Right kidney (tissue), 1 donor: ENCODE data around the gene CD82.
"Not testable (repeated sequence)": the region's sequence is repeated elsewhere in the genome, so short reads cannot be mapped to it uniquely, and the experiment has no call there.

Experiments
- DNase-seq: peaks from one replicate; pipeline ENCODE4 v3.0.0-alpha.2; 2016

The CD82 gene

GRCh38 chr11:44559940-44560300, 5.5 kb upstream of the CD82 start:
- not testable (repeated sequence) for DNase-seq

GRCh38 chr11:44561275-44561805, 4.1 kb upstream of the CD82 start:
- DNase-seq = no peak

DNA sequence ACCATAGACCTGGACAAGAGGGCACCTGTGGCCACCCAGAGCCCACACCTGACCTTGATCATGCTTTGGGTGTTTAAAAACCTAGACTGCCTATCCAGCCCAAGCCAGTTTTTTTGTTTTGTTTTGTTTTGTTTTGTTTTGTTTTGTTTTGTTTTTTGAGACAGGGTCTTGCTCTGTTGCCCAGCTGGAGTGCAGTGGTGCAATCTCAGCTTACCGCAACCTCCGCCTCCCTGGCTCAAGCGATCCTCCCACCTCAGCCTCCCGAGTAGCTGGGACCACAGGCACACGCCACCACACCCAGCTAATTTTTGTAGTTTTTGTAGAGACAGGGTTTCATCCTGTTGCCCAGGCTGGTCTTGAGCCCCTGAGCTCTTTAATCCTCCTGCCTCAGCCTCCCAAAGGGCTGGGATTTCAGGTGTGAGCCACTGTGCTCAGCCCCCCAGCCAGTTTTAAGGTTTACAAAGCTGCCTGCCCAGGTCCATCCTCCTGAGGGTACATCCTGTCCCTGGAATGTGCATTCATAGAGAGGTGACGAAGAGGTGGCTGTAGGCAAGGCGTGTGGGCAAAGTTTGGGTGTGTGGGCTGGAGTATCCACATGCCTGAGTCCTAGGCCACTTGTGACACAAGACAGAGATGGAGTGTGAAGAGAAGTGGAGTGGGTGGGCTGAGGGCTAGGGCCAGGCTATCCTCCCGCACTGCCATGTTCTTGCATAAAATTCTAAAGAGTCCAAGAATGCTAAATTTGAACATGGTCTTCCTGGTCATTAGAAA, 3.3 kb upstream of the CD82 start:
- no peak for DNase-seq

DNA sequence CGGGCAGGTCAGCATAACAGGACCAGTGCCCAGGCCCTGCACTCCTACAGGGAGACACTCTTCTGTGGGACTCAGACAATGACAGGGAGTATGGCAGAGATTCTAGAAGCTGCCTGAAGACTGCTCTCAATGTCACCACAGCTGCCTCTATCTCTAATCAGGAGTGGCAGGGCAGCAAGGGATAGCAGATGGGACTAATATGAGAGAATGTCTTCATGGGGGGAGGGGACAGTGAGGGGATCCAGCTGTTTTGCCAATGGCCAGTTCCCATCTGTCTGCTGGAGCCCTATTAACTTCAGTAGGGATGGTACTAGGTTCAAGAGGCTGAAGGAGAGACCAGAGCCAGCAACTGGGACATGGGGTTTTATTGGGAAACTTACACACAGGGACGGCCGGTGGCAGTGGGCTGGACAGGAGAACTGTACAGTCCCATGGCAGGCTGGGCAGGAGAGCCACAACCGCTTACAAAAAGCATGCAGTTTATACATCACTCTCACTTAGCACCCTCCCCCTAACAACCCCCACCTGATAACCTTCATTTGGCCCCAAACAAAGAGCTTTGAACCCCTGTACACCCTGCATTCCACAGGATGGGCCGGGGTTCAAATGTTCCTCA, 2.5 kb upstream of the CD82 start:
- DNase-seq = no peak

- no peak for DNase-seq
These were observed 1.8 kb upstream of the CD82 start for GRCh38 chr11:44563711-44564110.

GRCh38 chr11:44564166-44564565, 1.3 kb upstream of the CD82 start:
- no peak for DNase-seq

- peak; percentile 88 for DNase-seq
These were observed 723 bp upstream of the CD82 start for GRCh38 chr11:44564670-44565210.

DNA sequence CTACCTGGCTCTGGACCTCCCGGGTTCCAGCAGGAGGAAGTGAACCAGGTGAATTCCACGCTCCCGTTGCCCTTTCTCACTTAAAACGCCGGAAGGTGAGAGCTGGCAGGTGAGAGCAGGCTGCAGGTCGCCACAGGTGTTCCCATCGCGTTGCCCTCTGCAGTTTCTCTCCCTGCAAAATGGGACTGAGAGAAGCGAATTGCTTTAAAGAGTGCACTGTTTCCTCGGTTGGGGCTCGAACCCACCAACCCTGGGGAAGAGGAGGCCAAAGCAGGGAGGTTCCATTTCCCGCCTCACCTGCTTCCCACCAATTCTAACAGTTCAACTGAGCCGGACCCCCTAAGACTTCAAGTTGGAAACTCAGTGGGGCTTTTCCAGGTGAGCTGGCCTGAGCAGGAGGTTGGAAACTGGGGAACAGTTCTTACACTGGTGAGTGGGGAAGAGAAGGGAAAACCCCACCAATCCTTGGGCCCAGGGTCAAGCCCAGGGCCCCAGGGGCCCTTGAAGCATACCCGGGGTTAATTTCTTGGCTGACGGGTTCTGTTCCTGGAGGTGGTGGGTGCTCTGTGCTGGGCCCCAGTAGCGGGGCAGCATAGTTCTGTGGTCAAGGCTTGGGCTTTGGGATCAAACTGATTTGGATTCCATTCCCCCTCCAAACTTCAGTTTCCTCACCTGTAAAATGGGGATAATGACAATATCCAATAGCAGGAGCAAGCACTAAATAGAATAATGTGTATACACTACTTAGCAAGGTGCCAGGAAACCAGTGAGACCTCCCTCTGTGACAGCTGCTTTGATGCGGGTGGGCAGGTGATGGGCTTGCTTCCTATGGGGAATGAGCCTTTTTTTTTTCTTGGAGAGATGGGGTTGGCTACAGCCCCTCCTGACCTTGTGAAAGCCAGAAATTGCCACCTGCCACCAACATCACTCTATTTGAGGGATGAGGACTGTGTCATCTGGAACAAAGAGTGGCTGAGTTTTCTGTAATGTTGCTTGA, 788 bp downstream of the CD82 start:
- no peak for DNase-seq

- no peak for DNase-seq
These were observed 1.8 kb downstream of the CD82 start for GRCh38 chr11:44566952-44567875.

- DNase-seq = no peak
These were observed 2.4 kb downstream of the CD82 start for GRCh38 chr11:44567876-44568256.

- DNase-seq = no peak
These were observed 2.8 kb downstream of the CD82 start for GRCh38 chr11:44568331-44568657.

DNA sequence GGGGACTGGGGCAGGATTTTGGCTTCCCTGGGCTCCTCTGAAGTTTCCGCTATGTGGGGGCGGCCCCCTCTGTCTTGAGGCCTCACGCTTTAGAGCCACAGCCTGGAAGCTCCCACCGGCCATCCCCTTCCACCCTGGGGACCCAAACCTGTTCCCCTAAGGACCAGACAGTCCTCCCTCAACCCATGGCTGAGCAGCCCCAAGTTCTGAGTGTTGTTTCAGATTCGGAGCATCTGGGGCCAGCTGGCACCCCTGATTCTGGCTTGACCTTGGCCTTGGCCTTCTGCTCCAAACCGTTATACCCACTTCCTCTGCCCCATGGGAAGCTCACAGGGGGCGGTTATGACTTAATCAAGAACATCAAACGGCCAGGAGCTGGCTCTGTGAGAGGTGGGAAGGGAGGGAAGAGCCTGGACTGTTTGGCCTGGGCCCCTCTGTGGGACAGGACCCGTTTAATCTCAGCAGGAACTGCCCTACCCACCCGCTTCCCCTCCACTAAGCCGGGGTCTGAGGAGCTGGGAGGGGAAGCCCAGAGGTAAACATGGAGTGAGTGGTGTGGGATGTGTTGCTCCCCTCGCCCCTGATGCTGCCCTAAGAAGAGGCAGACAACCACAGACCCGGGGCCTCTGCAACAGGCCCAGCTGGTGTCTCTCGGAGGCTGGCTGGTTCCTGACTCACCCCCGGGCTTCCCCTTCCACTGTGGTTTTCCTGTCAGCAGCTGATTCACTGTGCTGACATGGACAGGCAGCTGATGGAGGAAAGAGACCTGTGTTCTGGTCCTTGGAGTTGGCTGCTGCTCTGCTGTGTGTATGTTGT, 3.4 kb downstream of the CD82 start:
- no peak for DNase-seq

DNA sequence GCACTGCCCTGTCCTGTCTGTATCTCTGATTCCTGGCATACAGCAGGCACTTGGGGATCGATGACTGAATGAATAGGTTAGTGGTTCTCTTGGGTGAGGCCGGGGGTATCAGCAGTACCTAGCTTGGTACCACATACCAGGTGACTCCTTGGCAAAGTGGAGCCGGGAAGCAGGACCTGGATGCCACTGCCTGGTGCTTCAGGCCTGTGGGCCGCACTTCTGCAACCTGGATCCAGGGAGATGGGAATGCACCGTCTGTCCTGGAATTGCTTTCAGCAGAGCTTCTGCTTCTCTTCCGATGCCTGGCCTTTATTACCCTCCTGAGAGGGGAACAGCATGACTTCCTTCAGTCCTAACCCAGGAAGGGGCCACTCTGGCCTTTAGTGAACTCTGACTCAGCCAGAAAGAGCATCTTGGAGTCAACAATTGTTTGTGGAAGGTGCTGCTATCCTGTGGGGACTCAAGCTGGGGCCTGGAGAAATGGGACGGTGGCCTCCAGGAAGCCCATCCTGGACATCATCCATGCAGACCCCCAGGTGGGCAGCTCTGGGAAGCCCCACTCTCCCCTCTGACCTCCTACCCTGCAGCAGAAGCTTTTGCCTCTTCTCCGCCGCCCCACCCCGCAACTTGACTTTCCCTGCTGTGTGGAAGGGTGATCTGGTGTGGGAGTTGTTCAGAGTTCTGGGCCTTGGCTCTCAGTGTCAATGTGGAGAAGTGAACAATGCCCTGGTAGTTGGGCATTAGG, 5.1 kb downstream of the CD82 start:
- no peak for DNase-seq

- DNase-seq = no peak
These were observed 6.4 kb downstream of the CD82 start for GRCh38 chr11:44571871-44572270.

DNA sequence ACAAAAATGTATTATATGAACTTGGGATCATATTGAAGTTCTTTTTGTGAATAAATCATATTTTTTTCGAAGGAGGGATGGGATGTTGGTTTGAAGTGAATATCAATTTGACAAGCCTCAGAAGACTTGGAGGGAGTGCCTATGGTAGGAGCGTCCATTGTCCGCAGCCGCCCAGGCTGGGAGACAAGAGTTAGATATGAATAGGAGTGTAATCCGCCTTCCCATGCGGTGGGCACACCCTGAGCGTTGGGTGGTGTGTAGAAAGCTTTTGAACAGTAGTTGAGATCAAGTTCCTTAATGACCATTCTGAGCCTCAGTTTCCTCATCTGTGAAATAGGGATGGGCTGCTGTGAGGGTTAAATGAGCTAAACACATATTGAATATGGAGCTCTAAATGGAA, 7.0 kb downstream of the CD82 start:
- DNase-seq = no peak

GRCh38 chr11:44572884-44573283, 7.4 kb downstream of the CD82 start:
- no peak for DNase-seq

GRCh38 chr11:44573333-44573732, 7.9 kb downstream of the CD82 start:
- no peak for DNase-seq

GRCh38 chr11:44574610-44575287, 9.3 kb downstream of the CD82 start:
- no peak for DNase-seq

DNA sequence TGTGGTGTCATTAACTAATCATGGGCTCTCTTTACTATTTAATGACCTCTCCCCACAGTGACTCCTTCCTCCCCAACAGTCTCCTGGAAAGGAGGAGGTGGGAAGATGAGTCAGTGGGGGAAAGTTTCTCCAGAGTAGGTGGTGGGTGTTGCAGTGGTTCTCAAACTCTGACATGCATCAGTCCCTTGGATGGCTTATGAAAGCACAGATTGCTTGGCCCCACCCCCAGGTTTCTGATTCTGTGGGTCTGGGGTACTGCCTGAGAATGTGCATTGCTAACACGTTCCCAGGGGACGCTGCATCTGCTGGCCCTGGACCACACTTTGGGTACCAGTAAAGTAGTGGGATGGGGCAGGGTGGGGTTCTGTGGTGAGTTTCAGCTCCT, 9.8 kb downstream of the CD82 start:
- no peak for DNase-seq
